D721Med (cell line): ENCODE results near the gene CDK13.

Source experiments
- DNase-seq: peaks from one replicate; pipeline ENCODE4 v3.0.0; 2011; ENCODE audit warnings: low spot score; ENCODE audit not compliant: insufficient read length
- FAIRE-seq: peaks from 2 replicates; lab custom pipeline; 2011; peaks lifted over from hg19 to GRCh38; lab: Jason Lieb, UNC
- CTCF ChIP-seq: IDR thresholded peaks from 2 replicates; pipeline ENCODE4 v1.5.1; 2012; ENCODE audit warnings: mild to moderate bottlenecking, control low read depth; ENCODE audit not compliant: insufficient read depth; ENCODE audit errors: missing control alignments

Gene CDK13

GRCh38 chr7:39919646-39920045 lies 30.4 kb upstream of the CDK13 start:
- TF ChIP-seq CTCF: no peak
- FAIRE-seq (no peak), DNase-seq (no peak)

- FAIRE-seq (peak; percentile 21), DNase-seq (no peak)
- no peak for TF ChIP-seq CTCF
Observed at GRCh38 chr7:39921506-39922175, 28.4 kb upstream of the CDK13 start.

- no peak for DNase-seq
- no peak for FAIRE-seq
- TF ChIP-seq CTCF: no peak
Observed at GRCh38 chr7:39922580-39922979, 27.5 kb upstream of the CDK13 start.

- TF ChIP-seq CTCF: no peak
- FAIRE-seq (no peak), DNase-seq (no peak)
Observed at GRCh38 chr7:39923091-39923490, 27.0 kb upstream of the CDK13 start.

GRCh38 chr7:39924122-39924521 lies 25.9 kb upstream of the CDK13 start:
- FAIRE-seq (no peak), DNase-seq (no peak)
- TF ChIP-seq CTCF: no peak

- DNase-seq (no peak), FAIRE-seq (no peak)
- TF ChIP-seq CTCF: no peak
Observed at GRCh38 chr7:39926111-39926510, 23.9 kb upstream of the CDK13 start.

GRCh38 chr7:39927018-39927417 lies 23.0 kb upstream of the CDK13 start:
- FAIRE-seq (no peak), DNase-seq (no peak)
- TF ChIP-seq CTCF: no peak
